Measurements from ENCODE around the gene ALG2. TPM values are rescaled to one million over a fixed set of nuclear protein-coding genes. Genes with fewer than 3 reads are reported as not detected.
"Not testable (repeated sequence)": the region's sequence is repeated elsewhere in the genome, so short reads cannot be mapped to it uniquely, and the experiment has no call there.

Gene ALG2
- total and polyA plus RNA-seq, 5 experiments from 2014 or later: 16.1 to 23.7 (median 17.8) TPM

GRCh38 chr9:99253772-99254431, 32.2 kb upstream of the ALG2 start:
- H3K4me1 Mint-ChIP-seq: peaks cover 0 to 14% (median 7%) of the 10 kb centered on the region in 4 donors
- no peaks in the 10 kb centered on the region for H3K36me3 Mint-ChIP-seq
- peaks cover 0 to 3% (median 0%) of the 10 kb centered on the region in 5 donors for H3K27me3 Mint-ChIP-seq
- no peaks in the 10 kb centered on the region for H3K9me3 Mint-ChIP-seq
- H3K4me3 Mint-ChIP-seq: peak overlapping the region; percentile 3 to 73 (median 56)
- peak overlapping the region in 5 of 10 donors; percentile 23 to 76 (median 36) for H3K27ac Mint-ChIP-seq
- peak in 6 of 10 donors; percentile 3 to 65 (median 20) for DNase-seq
- peak; percentile 66 to 84 for ATAC-seq
- POLR2A ChIA-PET: no interaction called here

- H3K9me3 Mint-ChIP-seq: no peaks in the 10 kb centered on the region
- H3K4me3 Mint-ChIP-seq: peak overlapping the region in 2 of 10 donors; percentile 19 to 50
- POLR2A ChIA-PET: interaction anchor here (0.6 kb wide), 1 partner anchor 187 kb away, joined by 3 read pairs; no protein-coding TSS in a partner anchor
- DNase-seq (no peak), ATAC-seq (no peak)
- peaks cover 0 to 3% (median 0%) of the 10 kb centered on the region in 5 donors for H3K27me3 Mint-ChIP-seq
- H3K4me1 Mint-ChIP-seq: peaks cover 0 to 14% (median 7%) of the 10 kb centered on the region in 4 donors
- H3K36me3 Mint-ChIP-seq: no peaks in the 10 kb centered on the region
- H3K27ac Mint-ChIP-seq: peak overlapping the region in 3 of 10 donors; percentile 21 to 43 (median 23)
Measured at GRCh38 chr9:99253134-99253533, 31.4 kb upstream of the ALG2 start.

GRCh38 chr9:99251157-99251556, 29.4 kb upstream of the ALG2 start:
- H3K4me1 Mint-ChIP-seq: peaks cover 0 to 14% (median 7%) of the 10 kb centered on the region in 4 donors
- no peaks in the 10 kb centered on the region for H3K27me3 Mint-ChIP-seq
- H3K27ac Mint-ChIP-seq: no peak overlapping the region
- H3K4me3 Mint-ChIP-seq: no peak overlapping the region
- POLR2A ChIA-PET: no interaction called here
- peaks cover 0 to 2% (median 0%) of the 10 kb centered on the region in 3 donors for H3K36me3 Mint-ChIP-seq
- DNase-seq (no peak), ATAC-seq (no peak)
- H3K9me3 Mint-ChIP-seq: peaks cover 0 to 2% (median 0%) of the 10 kb centered on the region in 9 donors

GRCh38 chr9:99249619-99250018, 27.9 kb upstream of the ALG2 start:
- no peak for DNase-seq
- no peak overlapping the region for H3K4me3 Mint-ChIP-seq
- POLR2A ChIA-PET: no interaction called here
- H3K27me3 Mint-ChIP-seq: no peaks in the 10 kb centered on the region
- H3K4me1 Mint-ChIP-seq: peaks cover 0 to 14% (median 9%) of the 10 kb centered on the region in 4 donors
- H3K27ac Mint-ChIP-seq: no peak overlapping the region
- H3K9me3 Mint-ChIP-seq: peaks cover 0 to 2% (median 0%) of the 10 kb centered on the region in 9 donors
- peaks cover 0 to 2% (median 0%) of the 10 kb centered on the region in 3 donors for H3K36me3 Mint-ChIP-seq
- no peak for ATAC-seq

- POLR2A ChIA-PET: no interaction called here
Measured at GRCh38 chr9:99244344-99245260, 22.9 kb upstream of the ALG2 start.

GRCh38 chr9:99241106-99241505, 19.4 kb upstream of the ALG2 start:
- Mint-ChIP-seq H3K4me1 (peaks cover 0 to 13% (median under 1%) of the 10 kb centered on the region in 4 donors), H3K36me3 (peaks cover 5 to 35% (median 30%) of the 10 kb centered on the region in 3 donors), H3K27ac (no peak overlapping the region), H3K4me3 (no peak overlapping the region), H3K27me3 (no peaks in the 10 kb centered on the region), H3K9me3 (no peaks in the 10 kb centered on the region)
- POLR2A ChIA-PET: interaction anchor here (0.7 kb wide), 1 partner anchor 1300 kb away, joined by 3 read pairs; no protein-coding TSS in a partner anchor
- DNase-seq: no peak
- ATAC-seq: no peak

More at GRCh38 chr9:99244344-99245260, 22.9 kb upstream of the ALG2 start:
- no peak overlapping the region for H3K4me3 Mint-ChIP-seq
- no peak for DNase-seq
- peaks cover 5 to 24% (median 11%) of the 10 kb centered on the region in 3 donors for H3K36me3 Mint-ChIP-seq
- peak overlapping the region in 2 of 10 donors; percentile 1 to 9 for H3K27ac Mint-ChIP-seq
- no peaks in the 10 kb centered on the region for H3K27me3 Mint-ChIP-seq
- peak in 1 of 2 donors; percentile 25 for ATAC-seq
- peaks cover 0 to 7% (median 0%) of the 10 kb centered on the region in 4 donors for H3K4me1 Mint-ChIP-seq
- H3K9me3 Mint-ChIP-seq: peaks cover 0 to 2% (median 0%) of the 10 kb centered on the region in 9 donors

GRCh38 chr9:99239341-99240060, 17.8 kb upstream of the ALG2 start:
- no peak for ATAC-seq
- Mint-ChIP-seq H3K36me3 (peaks cover 5 to 35% (median 32%) of the 10 kb centered on the region in 3 donors), H3K4me1 (peaks cover 0 to 21% (median 5%) of the 10 kb centered on the region in 4 donors), H3K9me3 (no peaks in the 10 kb centered on the region), H3K27me3 (no peaks in the 10 kb centered on the region), H3K4me3 (no peak overlapping the region), H3K27ac (no peak overlapping the region)
- POLR2A ChIA-PET: no interaction called here
- DNase-seq: no peak

- Mint-ChIP-seq H3K27me3 (no peaks in the 10 kb centered on the region), H3K4me1 (peaks cover 0 to 19% (median 5%) of the 10 kb centered on the region in 4 donors), H3K4me3 (no peak overlapping the region), H3K36me3 (peaks cover 5 to 33% (median 30%) of the 10 kb centered on the region in 3 donors), H3K27ac (no peak overlapping the region), H3K9me3 (no peaks in the 10 kb centered on the region)
- ATAC-seq (no peak), DNase-seq (no peak)
- POLR2A ChIA-PET: no interaction called here
Measured at GRCh38 chr9:99238331-99238730, 16.6 kb upstream of the ALG2 start.

- POLR2A ChIA-PET, ATAC-seq, H3K27ac Mint-ChIP-seq, H3K4me3 Mint-ChIP-seq, H3K9me3 Mint-ChIP-seq, H3K27me3 Mint-ChIP-seq, DNase-seq: not testable (repeated sequence)
- Mint-ChIP-seq H3K36me3 (peaks cover 5 to 37% (median 26%) of the 10 kb centered on the region in 3 donors), H3K4me1 (peaks cover 0 to 19% (median 5%) of the 10 kb centered on the region in 4 donors)
Measured at GRCh38 chr9:99237849-99238248, 16.1 kb upstream of the ALG2 start.

- Mint-ChIP-seq H3K9me3 (no peaks in the 10 kb centered on the region), H3K4me3 (no peak overlapping the region), H3K27ac (peak overlapping the region in 1 of 10 donors; percentile 12), H3K4me1 (peaks cover 0 to 19% (median 5%) of the 10 kb centered on the region in 4 donors), H3K27me3 (no peaks in the 10 kb centered on the region), H3K36me3 (peaks cover 5 to 41% (median 22%) of the 10 kb centered on the region in 3 donors)
- DNase-seq (no peak), ATAC-seq (no peak)
- POLR2A ChIA-PET: no interaction called here
Measured at GRCh38 chr9:99237356-99237755, 15.6 kb upstream of the ALG2 start.

GRCh38 chr9:99235926-99236634, 14.3 kb upstream of the ALG2 start:
- Mint-ChIP-seq H3K4me1 (peaks cover 4 to 19% (median 6%) of the 10 kb centered on the region in 4 donors), H3K9me3 (no peaks in the 10 kb centered on the region), H3K36me3 (peaks cover 5 to 50% (median 24%) of the 10 kb centered on the region in 3 donors), H3K27ac (peak overlapping the region in 8 of 10 donors; percentile 6 to 79 (median 40)), H3K4me3 (peak overlapping the region in 1 of 10 donors; percentile 29), H3K27me3 (no peaks in the 10 kb centered on the region)
- ATAC-seq: peak; percentile 38 to 65
- peak in 1 of 10 donors; percentile 7 for DNase-seq
- POLR2A ChIA-PET: no interaction called here
